Subcutaneous preadipocyte (primary cell): ENCODE data around the gene ACTR5. TPM values are rescaled to one million over a fixed set of nuclear protein-coding genes. Genes with fewer than 3 reads are reported as not detected.

Source experiments
- small RNA-seq: library from RNA; depleted of rRNA; stranded (forward); fragments of <200 nt; gene quantifications from one replicate; pipeline ENCODE3, GENCODE V24; 2012
- total RNA-seq: library from RNA; depleted of rRNA; stranded (reverse); fragments of >200 nt; gene quantifications from 2 replicates; pipeline ENCODE4 v1.2.3, GENCODE V29; 2012

The ACTR5 gene
- total RNA-seq: 5.5 and 9.8 TPM in 2 replicates

GRCh38 chr20:38748097-38748860 lies at the start of gene ACTR5:
Gene ACTR5 (plus strand): TSS chr20:38748460. CDS start chr20:38748479, 19 bp downstream.

GRCh38 chr20:38723848-38724625 lies 24.2 kb upstream of the ACTR5 start, which contains the start of gene SLC32A1:
Gene SLC32A1 (plus strand): TSS chr20:38724486. CDS start chr20:38724725, 239 bp downstream.

GRCh38 chr20:38805502-38805957 lies 57.3 kb downstream of the ACTR5 start, which contains the start of gene PPP1R16B:
Gene PPP1R16B (plus strand): TSS chr20:38805697. CDS start chr20:38835926, 30,229 bp downstream.

Small RNA genes within 50 kb of the gene (small RNA-seq; reads per million reads assigned to genes)
- not detected for gene RF00017

Other genes starting within 250 kb of the ACTR5 start
- gene ADIG, start 167.3 kb upstream of the ACTR5 start, total RNA-seq: not detected in 2 replicates
- gene ARHGAP40, start 146.7 kb upstream of the ACTR5 start, total RNA-seq: not detected in 2 replicates
- gene SLC32A1, start 24.0 kb upstream of the ACTR5 start, total RNA-seq: not detected in 2 replicates
- not detected in 2 replicates for gene PPP1R16B, start 57.2 kb downstream of the ACTR5 start, total RNA-seq
- gene FAM83D, start 178.0 kb downstream of the ACTR5 start, total RNA-seq: 15.8 and 28.7 TPM in 2 replicates
- 8.8 and 11.5 TPM in 2 replicates for gene DHX35, start 213.9 kb downstream of the ACTR5 start, total RNA-seq